ENCODE measurements around the gene ROBO2. TPM values are rescaled to one million over a fixed set of nuclear protein-coding genes. Genes with fewer than 3 reads are reported as not detected.

Gene ROBO2
- polyA plus RNA-seq, 1 of the 3 experiments (the other 2 are of a cell fraction) = not detected

- no peaks in the 10 kb centered on the region for H3K9me3 ChIP-seq
- H3K4me1 ChIP-seq (ENCODE audit: control insufficient read depth in 1 of 2, insufficient read depth in 2 of 2, low read depth in 1 of 2, low read length in 1 of 2) = no peaks in the 10 kb centered on the region
- H2AFZ ChIP-seq (ENCODE audit: low read depth) = no peak overlapping the region
- no peaks in the 10 kb centered on the region for H3K36me3 ChIP-seq (replicated peaks in 1 of 2; ENCODE audit: control insufficient read depth in 1 of 2, insufficient read depth in 2 of 2, low read length in 1 of 2)
- no peaks in the 10 kb centered on the region for H3K27me3 ChIP-seq (ENCODE audit: insufficient read depth)
- DNase-seq = no peak
- TF ChIP-seq NFIC (IDR thresholded peaks at IDR 0.05; ENCODE audit: borderline replicate concordance) = no peak
- no peak for TF ChIP-seq RFX5 (IDR thresholded peaks at IDR 0.05; ENCODE audit: low read length)
- TF ChIP-seq, protein P1, sequence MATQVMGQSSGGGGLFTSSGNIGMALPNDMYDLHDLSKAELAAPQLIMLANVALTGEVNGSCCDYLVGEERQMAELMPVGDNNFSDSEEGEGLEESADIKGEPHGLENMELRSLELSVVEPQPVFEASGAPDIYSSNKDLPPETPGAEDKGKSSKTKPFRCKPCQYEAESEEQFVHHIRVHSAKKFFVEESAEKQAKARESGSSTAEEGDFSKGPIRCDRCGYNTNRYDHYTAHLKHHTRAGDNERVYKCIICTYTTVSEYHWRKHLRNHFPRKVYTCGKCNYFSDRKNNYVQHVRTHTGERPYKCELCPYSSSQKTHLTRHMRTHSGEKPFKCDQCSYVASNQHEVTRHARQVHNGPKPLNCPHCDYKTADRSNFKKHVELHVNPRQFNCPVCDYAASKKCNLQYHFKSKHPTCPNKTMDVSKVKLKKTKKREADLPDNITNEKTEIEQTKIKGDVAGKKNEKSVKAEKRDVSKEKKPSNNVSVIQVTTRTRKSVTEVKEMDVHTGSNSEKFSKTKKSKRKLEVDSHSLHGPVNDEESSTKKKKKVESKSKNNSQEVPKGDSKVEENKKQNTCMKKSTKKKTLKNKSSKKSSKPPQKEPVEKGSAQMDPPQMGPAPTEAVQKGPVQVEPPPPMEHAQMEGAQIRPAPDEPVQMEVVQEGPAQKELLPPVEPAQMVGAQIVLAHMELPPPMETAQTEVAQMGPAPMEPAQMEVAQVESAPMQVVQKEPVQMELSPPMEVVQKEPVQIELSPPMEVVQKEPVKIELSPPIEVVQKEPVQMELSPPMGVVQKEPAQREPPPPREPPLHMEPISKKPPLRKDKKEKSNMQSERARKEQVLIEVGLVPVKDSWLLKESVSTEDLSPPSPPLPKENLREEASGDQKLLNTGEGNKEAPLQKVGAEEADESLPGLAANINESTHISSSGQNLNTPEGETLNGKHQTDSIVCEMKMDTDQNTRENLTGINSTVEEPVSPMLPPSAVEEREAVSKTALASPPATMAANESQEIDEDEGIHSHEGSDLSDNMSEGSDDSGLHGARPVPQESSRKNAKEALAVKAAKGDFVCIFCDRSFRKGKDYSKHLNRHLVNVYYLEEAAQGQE (IDR thresholded peaks at IDR 0.05; ENCODE audit: low read depth, low read length) = no peak
- no peak for TF ChIP-seq NRF1 (IDR thresholded peaks at IDR 0.05; ENCODE audit: low read depth, low read length)
- no peak for TF ChIP-seq CHD2 (IDR thresholded peaks at IDR 0.05; ENCODE audit: low read length, partially characterized antibody)
- no peak for TF ChIP-seq JUND (IDR thresholded peaks at IDR 0.05)
- TF ChIP-seq GABPA (IDR thresholded peaks at IDR 0.05; ENCODE audit: low read depth) = no peak
- no peak for TF ChIP-seq MAX (IDR thresholded peaks at IDR 0.05; ENCODE audit: low read depth)
- TF ChIP-seq SIN3A (IDR thresholded peaks at IDR 0.05; ENCODE audit: borderline replicate concordance, low read depth, low read length) = no peak
- no peak for TF ChIP-seq POLR2AphosphoS5 (IDR thresholded peaks at IDR 0.05; ENCODE audit: low read depth, low read length)
- no peak for TF ChIP-seq ELF1 (IDR thresholded peaks at IDR 0.05)
- TF ChIP-seq USF2 (IDR thresholded peaks at IDR 0.05; ENCODE audit: borderline replicate concordance, low read depth, low read length) = no peak
- TF ChIP-seq FOXJ3 (CRISPR knock-in tag; IDR thresholded peaks at IDR 0.05) = no peak
- no peak for TF ChIP-seq RAD21 (IDR thresholded peaks at IDR 0.05; ENCODE audit: low read length)
- no peak for TF ChIP-seq RCOR1 (IDR thresholded peaks at IDR 0.05; ENCODE audit: low read length)
- no peak for TF ChIP-seq MXI1 (IDR thresholded peaks at IDR 0.05; ENCODE audit: low read depth, low read length)
- no peak for TF ChIP-seq YY1 (IDR thresholded peaks at IDR 0.05; ENCODE audit: low read depth)
- H3F3A ChIP-seq (replicated peaks; ENCODE audit: insufficient read depth) = no peaks in the 10 kb centered on the region
- H3K27ac ChIP-seq (ENCODE audit: low read depth in 2 of 2, low read length in 1 of 2) = no peak overlapping the region
- no peaks in the 10 kb centered on the region for H4K20me1 ChIP-seq (ENCODE audit: insufficient read depth)
- H3K4me2 ChIP-seq = no peak overlapping the region
- H3K79me2 ChIP-seq (ENCODE audit: insufficient read depth) = no peaks in the 10 kb centered on the region
- H3K4me3 ChIP-seq (ENCODE audit: low read depth in 2 of 2, low read length in 1 of 2) = no peak overlapping the region
- CTCF ChIA-PET = interaction anchor here (1.4 kb wide), 1 partner anchor 84 kb away, joined by 3 read pairs; no protein-coding TSS in a partner anchor
- no peaks in the 10 kb centered on the region for H3K9me2 ChIP-seq
- POLR2A ChIA-PET = no interaction called here
- no peak overlapping the region for H3K9ac ChIP-seq
Observed at GRCh38 chr3:77479021-77479420, 439.1 kb downstream of the ROBO2 start.

Measured in SK-N-SH (cell line).